A673 (cell line): Measurements from ENCODE around the gene PDE4B.

Experiments
- EZH2 ChIP-seq: fragments of 200-600 bp; sonication (generic); IDR thresholded peaks from 2 replicates; pipeline ENCODE4 v1.6.1; 2017; ENCODE audit warnings: borderline replicate concordance, low read depth, mild to moderate bottlenecking, mixed read lengths, antibody characterized with exemption, low read length; ENCODE audit not compliant: poor library complexity, severe bottlenecking
- TF ChIP-seq, protein P1 (sequence below): fragments of 300-800, 200-600 bp; sonication (generic); conservative IDR thresholded peaks from 2 replicates; pipeline ENCODE4 v1.5.1; 2017; ENCODE audit warnings: low read depth, mild to moderate bottlenecking, antibody characterized with exemption, low read length, moderate library complexity, mixed read lengths

DNA sequence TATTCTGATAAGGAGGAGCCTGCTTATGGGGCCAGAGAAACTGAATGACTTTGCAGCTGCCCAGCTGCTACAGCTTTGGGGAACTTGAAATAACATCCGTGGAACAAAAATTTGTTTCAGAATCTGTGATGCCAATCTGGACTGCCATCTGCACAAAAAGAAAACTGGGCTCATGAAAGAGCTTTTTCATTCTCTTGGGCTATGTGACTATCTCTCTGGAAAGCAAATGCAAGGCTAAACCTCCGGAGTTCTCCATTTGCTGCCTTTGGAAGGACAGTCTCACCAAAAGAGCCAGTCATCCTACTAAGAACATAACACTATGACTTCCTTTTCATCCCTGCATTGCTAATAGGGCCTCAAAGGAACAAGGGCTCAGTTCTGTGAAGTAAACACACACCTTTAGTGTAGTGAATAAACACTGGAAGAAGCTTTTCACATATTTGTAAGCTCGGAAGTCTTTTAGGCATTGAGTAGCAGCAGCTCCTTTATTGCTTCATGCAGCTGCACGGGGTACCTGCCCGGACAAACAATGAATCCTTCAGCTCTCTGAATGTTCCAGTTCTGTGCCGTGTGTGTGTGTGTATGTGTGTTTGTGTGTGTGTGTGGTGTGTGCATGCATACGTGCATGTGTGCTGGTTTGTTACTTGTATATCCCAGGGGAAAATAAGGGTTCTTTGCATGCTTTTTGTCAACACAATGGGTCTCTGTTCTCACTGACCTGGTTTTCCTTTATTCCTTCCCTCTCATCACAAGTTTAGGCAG, 485.7 kb downstream of the PDE4B start:
- TF ChIP-seq, protein P1, sequence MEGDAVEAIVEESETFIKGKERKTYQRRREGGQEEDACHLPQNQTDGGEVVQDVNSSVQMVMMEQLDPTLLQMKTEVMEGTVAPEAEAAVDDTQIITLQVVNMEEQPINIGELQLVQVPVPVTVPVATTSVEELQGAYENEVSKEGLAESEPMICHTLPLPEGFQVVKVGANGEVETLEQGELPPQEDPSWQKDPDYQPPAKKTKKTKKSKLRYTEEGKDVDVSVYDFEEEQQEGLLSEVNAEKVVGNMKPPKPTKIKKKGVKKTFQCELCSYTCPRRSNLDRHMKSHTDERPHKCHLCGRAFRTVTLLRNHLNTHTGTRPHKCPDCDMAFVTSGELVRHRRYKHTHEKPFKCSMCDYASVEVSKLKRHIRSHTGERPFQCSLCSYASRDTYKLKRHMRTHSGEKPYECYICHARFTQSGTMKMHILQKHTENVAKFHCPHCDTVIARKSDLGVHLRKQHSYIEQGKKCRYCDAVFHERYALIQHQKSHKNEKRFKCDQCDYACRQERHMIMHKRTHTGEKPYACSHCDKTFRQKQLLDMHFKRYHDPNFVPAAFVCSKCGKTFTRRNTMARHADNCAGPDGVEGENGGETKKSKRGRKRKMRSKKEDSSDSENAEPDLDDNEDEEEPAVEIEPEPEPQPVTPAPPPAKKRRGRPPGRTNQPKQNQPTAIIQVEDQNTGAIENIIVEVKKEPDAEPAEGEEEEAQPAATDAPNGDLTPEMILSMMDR = no peak
- TF ChIP-seq EZH2 = no peak
